Measurements from ENCODE around the gene ZKSCAN3.

GRCh38 chr6:28351087-28351486 is 1.3 kb downstream of the ZKSCAN3 start:
- TF ChIP-seq CTCF (IDR thresholded peaks at IDR 0.05) (no peak), POLR2A (IDR thresholded peaks at IDR 0.05) (no peak)

All from lower leg skin (tissue), 3 donors.